ENCODE results near the gene C6orf52. TPM values are rescaled to one million over a fixed set of nuclear protein-coding genes. Genes with fewer than 3 reads are reported as not detected.
"Not testable (repeated sequence)": the region's sequence is repeated elsewhere in the genome, so short reads cannot be mapped to it uniquely, and the experiment has no call there.

The C6orf52 gene
- total RNA-seq, result 1 to 10 TPM; 2.4 to 3.7 TPM

DNA sequence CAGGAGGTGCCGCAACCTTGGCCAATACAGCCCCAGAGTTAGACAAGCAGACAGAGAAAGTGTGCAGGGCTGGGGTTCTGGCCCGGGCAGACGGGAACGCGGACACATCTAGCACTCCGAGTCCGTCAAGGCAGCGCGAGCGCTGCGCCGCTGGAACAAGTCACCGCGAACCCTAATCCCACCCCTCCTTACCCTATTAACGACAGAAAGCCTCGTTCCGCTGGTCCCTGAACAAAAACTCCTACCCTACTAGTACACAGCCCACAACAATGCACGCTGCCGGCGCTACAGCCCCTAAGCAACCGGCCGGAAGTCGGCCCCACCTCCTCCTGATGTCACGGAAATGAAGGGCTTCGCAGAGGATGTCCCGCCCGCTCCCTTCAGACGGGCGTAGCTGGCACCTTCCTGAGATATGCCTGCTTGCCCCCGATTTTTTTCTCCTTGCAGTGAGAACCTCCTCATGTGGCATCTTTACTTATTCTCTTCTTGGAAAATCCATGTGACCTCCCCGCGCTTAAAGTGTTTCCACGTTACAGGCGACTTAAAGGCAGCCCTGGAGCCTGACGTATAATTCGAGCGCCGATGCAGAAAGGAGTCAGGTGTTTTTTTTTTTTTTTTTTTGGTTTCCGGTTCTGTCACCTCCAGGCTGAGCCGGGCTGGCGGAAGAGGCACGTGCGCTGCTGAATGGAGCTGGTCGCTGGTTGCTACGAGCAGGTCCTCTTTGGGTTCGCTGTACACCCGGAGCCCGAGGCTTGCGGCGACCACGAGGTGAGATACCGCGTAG lies at the start of gene C6orf52, which contains the start of gene PAK1IP1:
C6orf52 (minus strand) TSS at position 315 of the 784 bp plus-strand sequence. CDS start 7,066 bp downstream, outside the sequence.
PAK1IP1 (plus strand) TSS at position 671 of the 784 bp plus-strand sequence; CDS start at position 685, 14 bp downstream.
- ChIA-PET POLR2A (interaction anchor here (0.6 to 2.3 kb wide), 7 partner anchors 25 to 166 kb away, joined by 3 to 31 read pairs (median 5); partner anchors contain the start of genes MAK, TMEM14B and TMEM14C), CTCF (interaction anchor here (0.9 to 2.1 kb wide), 6 partner anchors 10 to 216 kb away, joined by 3 to 15 read pairs (median 5); no protein-coding TSS in a partner anchor)
- H3K9me3 Mint-ChIP-seq, result no peaks in the 10 kb centered on the region
- H3K36me3 Mint-ChIP-seq, result peaks cover 23% of the 10 kb centered on the region
- H3K27me3 Mint-ChIP-seq, result no peaks in the 10 kb centered on the region
- peaks cover 32% of the 10 kb centered on the region for H3K4me1 Mint-ChIP-seq (ENCODE audit: low read depth)
- peak within 1 kb of the TSS; percentile 93 for H3K4me3 Mint-ChIP-seq
- peak; percentile 95 for DNase-seq
- peak within 1 kb of the TSS; percentile 99 for H3K27ac Mint-ChIP-seq
- intact Hi-C loops (cut with micrococcal nuclease), result loop anchor here (1.0 to 5.0 kb wide), 7 partner anchors 29 to 399 kb away; partner anchors contain the start of genes MAK, SMIM13, TMEM14B and TMEM14C

DNA sequence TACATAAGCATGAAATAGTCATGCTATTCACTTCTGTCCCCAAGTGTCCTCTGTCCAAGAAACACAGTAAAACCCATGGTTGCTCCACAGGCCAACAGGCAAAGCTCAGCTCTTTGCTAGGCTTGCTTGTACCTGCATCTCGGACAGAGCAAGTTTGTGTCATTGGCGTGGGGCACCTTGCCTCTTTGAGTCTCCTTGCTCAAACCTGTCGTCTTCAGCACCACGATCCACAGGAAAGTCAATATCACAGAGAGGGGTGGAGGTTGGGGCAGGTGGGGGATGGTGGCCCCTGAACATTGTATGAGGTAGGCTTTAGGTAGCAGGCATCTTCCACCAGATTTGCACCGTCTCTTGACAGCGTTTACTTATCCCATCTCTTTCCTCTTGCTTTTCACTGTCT lies 49.1 kb upstream of the C6orf52 start:
- Mint-ChIP-seq H3K4me1 (ENCODE audit: low read depth) (peaks cover 17% of the 10 kb centered on the region), H3K27ac (no peak overlapping the region), H3K27me3 (no peaks in the 10 kb centered on the region), H3K4me3 (no peak overlapping the region), H3K36me3 (peaks cover 12% of the 10 kb centered on the region), H3K9me3 (no peaks in the 10 kb centered on the region)
- CTCF ChIA-PET, result no interaction called here
- POLR2A ChIA-PET, result no interaction called here
- intact Hi-C loops (cut with micrococcal nuclease), result no loop called here
- no peak for DNase-seq

DNA sequence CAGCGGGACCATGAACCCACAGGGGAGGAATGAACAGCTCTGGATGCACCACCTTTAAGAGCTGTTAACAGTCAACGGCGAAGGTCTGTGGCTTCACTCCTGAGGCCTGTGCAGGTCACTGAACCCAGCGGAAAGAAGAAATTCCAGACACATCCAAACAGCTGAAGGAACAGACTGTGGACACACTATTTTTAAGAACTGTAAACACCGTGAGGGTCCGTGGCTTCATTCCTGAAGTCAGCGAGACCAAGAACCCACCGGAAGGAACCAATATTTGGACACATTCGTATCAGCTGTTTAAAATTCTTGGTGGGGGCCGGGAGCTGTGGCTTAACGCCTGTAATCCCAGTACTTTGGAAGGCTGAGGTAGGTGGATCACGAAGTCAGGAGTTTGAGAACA lies 47.8 kb upstream of the C6orf52 start:
- Mint-ChIP-seq H3K27me3 (no peaks in the 10 kb centered on the region), H3K36me3 (peaks cover 7% of the 10 kb centered on the region), H3K4me1 (ENCODE audit: low read depth) (peaks cover 15% of the 10 kb centered on the region), H3K9me3 (no peaks in the 10 kb centered on the region), H3K27ac (no peak overlapping the region), H3K4me3 (no peak overlapping the region)
- ChIA-PET CTCF (no interaction called here), POLR2A (no interaction called here)
- DNase-seq, result no peak
- intact Hi-C loops (cut with micrococcal nuclease), result no loop called here

DNA sequence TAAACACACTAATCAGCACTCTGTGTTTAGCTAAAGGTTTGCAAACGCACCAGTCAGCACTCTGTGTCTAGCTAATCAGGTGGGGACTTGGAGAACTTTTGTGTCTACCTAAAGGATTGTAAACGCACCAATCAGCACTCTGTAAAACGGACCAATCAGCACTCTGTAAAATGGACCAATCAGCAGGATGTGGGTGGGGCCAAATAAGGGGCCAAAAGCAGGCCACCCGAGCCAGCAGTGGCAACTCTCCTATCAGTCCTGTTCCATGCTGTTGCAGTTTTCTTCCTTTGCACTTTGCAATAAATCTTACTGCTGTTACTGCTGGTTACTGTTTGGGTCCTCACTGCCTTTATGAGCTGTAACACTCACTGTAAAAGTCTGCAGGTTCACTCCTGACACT lies 47.2 kb upstream of the C6orf52 start:
- DNase-seq; POLR2A ChIA-PET; CTCF ChIA-PET; H3K27me3 Mint-ChIP-seq; H3K36me3 Mint-ChIP-seq; H3K9me3 Mint-ChIP-seq; intact Hi-C loops (cut with micrococcal nuclease); H3K4me3 Mint-ChIP-seq; H3K27ac Mint-ChIP-seq: not testable (repeated sequence)
- H3K4me1 Mint-ChIP-seq (ENCODE audit: low read depth), result peaks cover 11% of the 10 kb centered on the region

DNA sequence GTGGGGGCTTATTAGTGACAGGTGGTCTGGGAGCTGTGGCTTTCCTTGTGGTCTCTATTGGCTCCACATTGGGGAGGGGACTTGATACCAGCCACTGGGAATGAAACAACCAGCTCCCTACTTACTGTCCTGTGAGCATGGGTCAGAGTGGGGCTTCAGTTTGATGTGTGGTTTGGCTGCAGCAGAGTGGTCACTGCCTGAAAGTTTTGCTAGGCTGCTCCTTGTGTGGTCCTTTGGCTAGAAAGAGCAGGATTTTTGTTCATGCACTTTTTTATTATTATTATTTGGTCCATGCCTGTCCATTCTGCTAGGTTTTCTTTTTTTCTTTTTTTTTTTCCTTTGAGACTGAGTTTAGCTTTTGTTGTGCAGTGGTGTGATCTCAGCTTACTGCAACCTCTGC lies 45.6 kb upstream of the C6orf52 start:
- Mint-ChIP-seq H3K9me3 (no peaks in the 10 kb centered on the region), H3K27ac (no peak overlapping the region), H3K27me3 (no peaks in the 10 kb centered on the region), H3K4me3 (no peak overlapping the region), H3K36me3 (no peaks in the 10 kb centered on the region), H3K4me1 (ENCODE audit: low read depth) (no peaks in the 10 kb centered on the region)
- POLR2A ChIA-PET, result no interaction called here
- CTCF ChIA-PET, result no interaction called here
- intact Hi-C loops (cut with micrococcal nuclease), result no loop called here
- no peak for DNase-seq

DNA sequence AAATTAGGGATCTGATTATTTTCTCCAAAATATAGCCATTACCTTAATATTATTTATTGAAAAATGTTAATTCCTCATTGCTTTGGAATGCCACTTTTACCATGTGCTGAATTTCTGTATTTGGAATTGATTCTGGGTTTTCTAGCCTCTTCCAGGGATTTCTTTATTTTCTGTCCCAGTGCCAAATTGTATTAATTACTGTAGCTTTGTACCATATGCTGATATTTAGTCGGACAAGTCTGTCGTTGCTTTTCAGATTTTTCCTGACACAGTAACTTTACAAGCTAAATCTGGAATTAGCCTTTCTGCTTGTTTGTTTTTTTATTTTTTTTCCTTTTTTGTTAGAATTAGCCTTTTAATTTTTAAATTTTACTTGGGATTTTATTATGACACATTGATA lies 42.3 kb upstream of the C6orf52 start:
- H3K9me3 Mint-ChIP-seq, result no peaks in the 10 kb centered on the region
- intact Hi-C loops (cut with micrococcal nuclease), result no loop called here
- no peak for DNase-seq
- ChIA-PET CTCF (no interaction called here), POLR2A (no interaction called here)
- H3K4me1 Mint-ChIP-seq (ENCODE audit: low read depth), result no peaks in the 10 kb centered on the region
- no peak overlapping the region for H3K27ac Mint-ChIP-seq
- no peak overlapping the region for H3K4me3 Mint-ChIP-seq
- H3K36me3 Mint-ChIP-seq, result peaks cover 8% of the 10 kb centered on the region
- H3K27me3 Mint-ChIP-seq, result no peaks in the 10 kb centered on the region

DNA sequence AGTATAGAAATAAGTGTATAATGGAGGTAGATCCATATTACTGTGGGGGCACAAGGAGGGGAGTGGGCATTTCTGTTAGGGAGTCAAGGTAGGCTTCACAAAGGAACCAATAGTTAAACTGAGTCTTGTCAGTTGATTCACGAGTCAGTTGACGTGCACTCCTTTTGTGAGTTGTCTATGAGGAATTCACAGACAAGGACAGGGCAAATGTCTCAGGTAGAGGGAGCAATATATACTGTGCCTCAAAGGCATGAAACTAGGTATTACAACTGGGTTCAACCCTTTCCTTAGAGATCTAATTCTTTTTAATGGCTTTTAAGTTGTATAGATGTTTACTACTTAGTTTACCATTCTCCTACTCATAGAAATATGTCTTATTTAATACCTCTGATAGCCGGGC lies 39.4 kb upstream of the C6orf52 start:
- Mint-ChIP-seq H3K27me3 (no peaks in the 10 kb centered on the region), H3K36me3 (peaks cover 14% of the 10 kb centered on the region), H3K27ac (no peak overlapping the region), H3K4me3 (no peak overlapping the region), H3K4me1 (ENCODE audit: low read depth) (no peaks in the 10 kb centered on the region), H3K9me3 (no peaks in the 10 kb centered on the region)
- intact Hi-C loops (cut with micrococcal nuclease), result no loop called here
- DNase-seq, result no peak
- CTCF ChIA-PET, result no interaction called here
- POLR2A ChIA-PET, result no interaction called here

DNA sequence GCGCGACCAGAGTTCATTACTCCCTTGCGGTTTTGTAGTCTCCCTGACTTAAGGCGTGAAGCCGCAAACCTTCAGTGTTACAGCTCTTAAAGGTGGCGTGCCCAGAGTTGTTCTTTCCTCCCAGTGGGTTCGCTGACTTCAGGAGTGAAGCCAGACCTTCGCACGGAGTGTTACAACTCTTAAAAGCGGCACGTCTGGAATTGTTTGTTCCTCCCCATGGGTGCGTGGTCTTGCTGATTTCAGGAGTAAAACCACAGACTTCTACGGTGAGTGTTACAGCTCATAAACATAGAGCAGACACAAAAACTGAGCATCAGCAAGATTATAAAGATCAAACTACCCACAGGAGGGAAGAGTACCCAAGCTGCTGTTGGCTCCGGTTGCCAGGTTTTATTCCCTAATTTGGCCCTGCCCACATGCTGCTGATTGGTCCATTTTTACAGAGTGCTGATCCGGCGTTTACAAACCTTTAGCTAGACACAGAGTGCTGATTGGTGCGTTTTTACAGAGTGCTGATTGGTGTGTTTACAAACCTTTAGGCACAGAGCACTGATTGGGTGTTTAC lies 38.8 kb upstream of the C6orf52 start:
- ChIA-PET CTCF (no interaction called here), POLR2A (no interaction called here)
- H3K27ac Mint-ChIP-seq, result no peak overlapping the region
- no peak overlapping the region for H3K4me3 Mint-ChIP-seq
- intact Hi-C loops (cut with micrococcal nuclease), result no loop called here
- peaks cover 16% of the 10 kb centered on the region for H3K36me3 Mint-ChIP-seq
- no peak for DNase-seq
- no peaks in the 10 kb centered on the region for H3K4me1 Mint-ChIP-seq (ENCODE audit: low read depth)
- no peaks in the 10 kb centered on the region for H3K27me3 Mint-ChIP-seq
- no peaks in the 10 kb centered on the region for H3K9me3 Mint-ChIP-seq

DNA sequence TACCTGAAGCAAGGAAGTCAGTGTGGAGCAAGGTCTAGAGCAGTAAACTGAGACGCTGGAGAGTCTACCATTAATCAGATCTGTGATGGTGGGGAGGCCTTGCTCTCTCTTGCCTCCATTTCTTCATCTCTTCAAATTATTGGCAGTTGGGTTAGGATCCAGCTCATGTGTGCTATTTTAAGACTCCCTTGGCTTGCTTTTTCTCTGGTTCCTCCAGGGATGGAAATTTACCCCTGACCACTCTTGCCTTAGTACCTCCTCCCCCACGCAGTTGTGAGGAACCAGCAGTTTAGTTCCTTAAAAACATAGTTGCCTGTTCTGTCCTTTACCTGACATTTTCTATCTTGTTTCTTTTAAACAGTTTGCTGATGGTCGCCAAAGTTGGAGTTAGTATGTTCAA lies 35.8 kb upstream of the C6orf52 start:
- Mint-ChIP-seq H3K27ac (no peak overlapping the region), H3K27me3 (no peaks in the 10 kb centered on the region), H3K36me3 (peaks cover 23% of the 10 kb centered on the region), H3K4me1 (ENCODE audit: low read depth) (peaks cover 2% of the 10 kb centered on the region), H3K9me3 (no peaks in the 10 kb centered on the region), H3K4me3 (no peak overlapping the region)
- intact Hi-C loops (cut with micrococcal nuclease), result no loop called here
- DNase-seq, result no peak
- CTCF ChIA-PET, result no interaction called here
- POLR2A ChIA-PET, result interaction anchor here (1.3 kb wide), 1 partner anchor 17 kb away, joined by 5 read pairs; no protein-coding TSS in a partner anchor

DNA sequence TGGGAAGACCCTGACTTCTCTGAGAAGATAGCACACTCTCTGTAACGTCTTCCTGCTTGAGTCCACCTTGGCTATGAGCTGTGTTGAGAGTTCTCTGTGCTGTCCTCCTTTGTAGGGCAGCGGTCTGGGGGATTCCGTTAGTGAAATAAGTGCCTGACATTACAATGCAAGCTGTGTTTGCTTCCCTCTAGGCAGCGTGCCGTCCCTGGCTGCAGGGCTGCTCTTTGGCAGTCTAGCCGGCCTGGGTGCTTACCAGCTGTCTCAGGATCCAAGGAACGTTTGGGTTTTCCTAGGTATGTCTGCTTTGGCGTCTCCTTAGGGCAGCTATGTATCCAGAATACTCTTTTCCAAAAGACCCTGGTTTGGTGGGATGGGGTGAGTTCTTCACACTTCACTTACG lies 31.3 kb upstream of the C6orf52 start:
- H3K9me3 Mint-ChIP-seq, result no peaks in the 10 kb centered on the region
- no peak overlapping the region for H3K4me3 Mint-ChIP-seq
- POLR2A ChIA-PET, result interaction anchor here (0.8 kb wide), 1 partner anchor 22 kb away, joined by 3 read pairs; the partner anchor contains the start of gene TMEM14B
- H3K4me1 Mint-ChIP-seq (ENCODE audit: low read depth), result peaks cover 29% of the 10 kb centered on the region
- DNase-seq, result no peak
- H3K36me3 Mint-ChIP-seq, result peaks cover 18% of the 10 kb centered on the region
- CTCF ChIA-PET, result interaction anchor here (1.0 kb wide), 1 partner anchor 21 kb away, joined by 3 read pairs; no protein-coding TSS in a partner anchor
- H3K27me3 Mint-ChIP-seq, result no peaks in the 10 kb centered on the region
- H3K27ac Mint-ChIP-seq, result no peak overlapping the region
- intact Hi-C loops (cut with micrococcal nuclease), result loop anchor here (10.0 kb wide), 1 partner anchor 321 kb away; no protein-coding TSS in a partner anchor

DNA sequence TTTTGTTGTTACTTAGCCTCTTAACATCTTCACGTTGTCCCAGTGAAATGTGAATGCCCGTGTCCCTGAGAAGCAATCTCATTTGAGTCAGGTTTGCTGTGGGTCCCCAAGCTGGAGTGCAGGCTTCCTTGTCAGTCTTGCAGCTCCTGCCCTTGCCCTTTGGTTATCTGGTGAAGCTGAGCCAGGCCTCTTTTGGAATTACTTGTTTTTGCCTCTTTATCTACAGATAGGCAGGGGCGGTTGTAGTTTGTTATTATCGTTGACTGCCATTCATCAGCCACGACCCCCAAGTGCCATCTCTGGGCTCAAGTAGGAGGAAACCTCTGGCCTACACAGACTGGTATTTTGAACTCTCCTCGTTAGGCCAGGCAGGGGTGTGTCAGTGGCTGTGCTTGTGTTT lies 30.6 kb upstream of the C6orf52 start:
- no peaks in the 10 kb centered on the region for H3K27me3 Mint-ChIP-seq
- intact Hi-C loops (cut with micrococcal nuclease), result loop anchor here (10.0 kb wide), 1 partner anchor 320 kb away; no protein-coding TSS in a partner anchor
- H3K27ac Mint-ChIP-seq, result no peak overlapping the region
- ChIA-PET CTCF (interaction anchor here (2.4 kb wide), 1 partner anchor 246 kb away, joined by 6 read pairs; no protein-coding TSS in a partner anchor), POLR2A (interaction anchor here (1.0 kb wide), 1 partner anchor 23 kb away, joined by 4 read pairs; the partner anchor contains the start of gene TMEM14B)
- no peaks in the 10 kb centered on the region for H3K9me3 Mint-ChIP-seq
- no peak for DNase-seq
- peaks cover 13% of the 10 kb centered on the region for H3K36me3 Mint-ChIP-seq
- H3K4me1 Mint-ChIP-seq (ENCODE audit: low read depth), result peaks cover 29% of the 10 kb centered on the region
- H3K4me3 Mint-ChIP-seq, result no peak overlapping the region

DNA sequence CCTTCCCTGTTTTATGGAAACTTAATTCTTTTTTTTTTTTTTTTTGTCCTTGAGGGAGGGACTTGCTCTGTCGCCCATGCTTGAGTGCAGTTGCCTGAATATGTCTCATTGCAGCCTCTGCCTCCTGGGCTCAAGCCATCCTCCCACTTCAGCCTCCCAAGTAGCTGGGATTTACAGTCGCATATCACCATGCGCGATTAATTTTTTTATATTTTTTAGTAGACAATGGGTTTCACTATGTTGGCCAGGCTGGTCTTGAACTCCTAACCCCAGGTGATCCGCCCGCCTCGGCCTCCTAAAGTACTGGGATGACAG lies 29.1 kb upstream of the C6orf52 start:
- peak; percentile 16 for DNase-seq
- peaks cover 16% of the 10 kb centered on the region for H3K36me3 Mint-ChIP-seq
- H3K27ac Mint-ChIP-seq, result peak overlapping the region; percentile 82
- intact Hi-C loops (cut with micrococcal nuclease), result loop anchor here (1.0 to 10.0 kb wide), 7 partner anchors 24 to 814 kb away; partner anchors contain the start of genes C6orf52, MAK, PAK1IP1 and SMIM13
- H3K4me1 Mint-ChIP-seq (ENCODE audit: low read depth), result peaks cover 34% of the 10 kb centered on the region
- peak overlapping the region; percentile 84 for H3K4me3 Mint-ChIP-seq
- no peaks in the 10 kb centered on the region for H3K27me3 Mint-ChIP-seq
- POLR2A ChIA-PET, result no interaction called here
- peaks cover 9% of the 10 kb centered on the region for H3K9me3 Mint-ChIP-seq
- CTCF ChIA-PET, result interaction anchor here (2.4 kb wide), 1 partner anchor 245 kb away, joined by 6 read pairs; no protein-coding TSS in a partner anchor
